ENCODE data around the gene EIF5A.

EIF5A gene

GRCh38 chr17:7355573-7355972 lies 48.1 kb downstream of the EIF5A start:
- no peak for DNase-seq (ENCODE audit: low read depth)

GRCh38 chr17:7356072-7356549 lies 48.7 kb downstream of the EIF5A start:
- DNase-seq (ENCODE audit: low read depth) = peak; percentile 73

GRCh38 chr17:7356756-7357155 lies 49.3 kb downstream of the EIF5A start:
- no peak for DNase-seq (ENCODE audit: low read depth)

DNA sequence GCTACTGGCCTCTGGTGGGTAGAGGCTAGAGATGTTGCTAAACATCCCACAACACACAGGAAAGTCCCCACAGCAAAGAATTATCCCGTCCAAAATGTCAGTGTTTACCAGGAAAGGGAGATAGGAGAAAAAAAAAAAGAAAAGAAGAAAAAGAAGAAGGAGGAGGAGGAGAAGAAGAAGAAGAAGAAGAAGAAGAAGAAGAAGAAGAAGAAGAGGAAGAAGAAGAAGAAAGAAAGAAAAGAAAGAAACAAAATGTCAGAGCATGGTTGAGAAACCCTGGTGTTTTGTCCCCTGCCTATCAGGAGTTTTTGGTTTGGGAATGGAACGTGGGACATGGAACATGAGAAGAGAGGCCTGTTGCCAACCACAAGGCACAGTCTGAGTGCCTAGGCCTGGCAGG lies 50.0 kb downstream of the EIF5A start:
- no peak for DNase-seq (ENCODE audit: low read depth)

DNA sequence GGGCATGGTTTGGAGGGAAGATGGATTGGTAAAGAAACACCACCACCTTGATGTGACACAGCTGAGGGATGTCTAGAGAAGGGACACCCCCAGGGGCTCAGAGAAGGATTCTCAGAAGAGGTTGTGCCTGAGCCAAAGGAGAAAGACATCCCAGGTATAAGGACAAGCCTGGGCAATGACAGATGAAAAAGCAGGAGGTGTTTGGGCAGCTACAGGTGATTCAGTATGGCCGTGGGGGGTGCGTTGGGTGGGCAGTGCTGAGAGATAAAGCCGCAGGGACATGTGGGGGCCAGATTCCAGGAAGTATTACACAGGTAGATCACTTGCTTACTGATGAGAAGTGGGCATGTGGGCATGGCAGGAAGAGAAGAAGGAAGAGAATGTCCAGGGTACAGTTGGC lies 54.5 kb downstream of the EIF5A start:
- DNase-seq (ENCODE audit: low read depth) = no peak
